Stimulated activated CD8-positive, alpha-beta memory T cell treated with anti-CD3 and anti-CD28 coated beads, Interleukin-12 subunit alpha, Interleukin-12 subunit beta, amount 100 ng/mL, for 4 hours (primary cell): Measurements from ENCODE around the gene ADGRA3.

Experiments used
- DNase-seq: peaks from one replicate; pipeline ENCODE4 v3.0.0-alpha.2; 2020; ENCODE audit warnings: low read depth

ADGRA3 gene, protein sequence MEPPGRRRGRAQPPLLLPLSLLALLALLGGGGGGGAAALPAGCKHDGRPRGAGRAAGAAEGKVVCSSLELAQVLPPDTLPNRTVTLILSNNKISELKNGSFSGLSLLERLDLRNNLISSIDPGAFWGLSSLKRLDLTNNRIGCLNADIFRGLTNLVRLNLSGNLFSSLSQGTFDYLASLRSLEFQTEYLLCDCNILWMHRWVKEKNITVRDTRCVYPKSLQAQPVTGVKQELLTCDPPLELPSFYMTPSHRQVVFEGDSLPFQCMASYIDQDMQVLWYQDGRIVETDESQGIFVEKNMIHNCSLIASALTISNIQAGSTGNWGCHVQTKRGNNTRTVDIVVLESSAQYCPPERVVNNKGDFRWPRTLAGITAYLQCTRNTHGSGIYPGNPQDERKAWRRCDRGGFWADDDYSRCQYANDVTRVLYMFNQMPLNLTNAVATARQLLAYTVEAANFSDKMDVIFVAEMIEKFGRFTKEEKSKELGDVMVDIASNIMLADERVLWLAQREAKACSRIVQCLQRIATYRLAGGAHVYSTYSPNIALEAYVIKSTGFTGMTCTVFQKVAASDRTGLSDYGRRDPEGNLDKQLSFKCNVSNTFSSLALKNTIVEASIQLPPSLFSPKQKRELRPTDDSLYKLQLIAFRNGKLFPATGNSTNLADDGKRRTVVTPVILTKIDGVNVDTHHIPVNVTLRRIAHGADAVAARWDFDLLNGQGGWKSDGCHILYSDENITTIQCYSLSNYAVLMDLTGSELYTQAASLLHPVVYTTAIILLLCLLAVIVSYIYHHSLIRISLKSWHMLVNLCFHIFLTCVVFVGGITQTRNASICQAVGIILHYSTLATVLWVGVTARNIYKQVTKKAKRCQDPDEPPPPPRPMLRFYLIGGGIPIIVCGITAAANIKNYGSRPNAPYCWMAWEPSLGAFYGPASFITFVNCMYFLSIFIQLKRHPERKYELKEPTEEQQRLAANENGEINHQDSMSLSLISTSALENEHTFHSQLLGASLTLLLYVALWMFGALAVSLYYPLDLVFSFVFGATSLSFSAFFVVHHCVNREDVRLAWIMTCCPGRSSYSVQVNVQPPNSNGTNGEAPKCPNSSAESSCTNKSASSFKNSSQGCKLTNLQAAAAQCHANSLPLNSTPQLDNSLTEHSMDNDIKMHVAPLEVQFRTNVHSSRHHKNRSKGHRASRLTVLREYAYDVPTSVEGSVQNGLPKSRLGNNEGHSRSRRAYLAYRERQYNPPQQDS (N-terminal part only)

DNA sequence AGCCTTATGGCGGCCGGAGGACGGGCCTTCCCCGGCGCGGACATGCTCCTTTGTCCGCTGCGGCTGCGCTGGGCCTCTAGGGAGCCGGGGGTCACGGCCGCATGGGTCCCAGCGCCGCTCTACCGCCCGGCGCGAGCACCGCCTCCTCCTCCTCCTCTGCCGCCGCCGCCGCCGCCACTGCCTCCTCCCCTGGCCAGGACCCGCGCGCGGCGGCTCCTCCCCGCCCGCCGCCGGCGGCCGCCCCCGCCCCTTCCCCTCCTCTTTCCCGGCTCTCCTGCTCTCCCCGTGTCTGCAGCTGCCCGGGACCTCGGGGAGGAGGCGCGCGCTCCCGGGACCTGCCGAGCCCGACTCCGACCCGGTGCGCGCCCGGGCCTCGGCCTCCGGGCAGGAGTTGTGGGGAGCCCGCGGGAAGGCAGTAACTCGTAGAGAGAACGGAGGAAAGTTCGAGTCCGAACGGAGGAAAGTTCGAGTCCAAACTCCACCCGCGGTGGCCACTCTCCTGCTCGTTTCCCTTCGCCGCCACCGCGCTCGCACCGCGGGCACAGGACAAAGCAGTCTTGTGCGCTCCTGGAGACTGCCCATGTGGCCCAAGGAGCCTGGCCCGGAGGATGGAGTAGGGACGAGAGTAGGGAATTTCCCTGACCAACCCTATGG lies at the start of gene ADGRA3:
Gene ADGRA3 (minus strand): TSS at position 179 of the 654 bp plus-strand sequence. CDS start 282 bp downstream, outside the sequence.
- peak; percentile 4 for DNase-seq

DNA sequence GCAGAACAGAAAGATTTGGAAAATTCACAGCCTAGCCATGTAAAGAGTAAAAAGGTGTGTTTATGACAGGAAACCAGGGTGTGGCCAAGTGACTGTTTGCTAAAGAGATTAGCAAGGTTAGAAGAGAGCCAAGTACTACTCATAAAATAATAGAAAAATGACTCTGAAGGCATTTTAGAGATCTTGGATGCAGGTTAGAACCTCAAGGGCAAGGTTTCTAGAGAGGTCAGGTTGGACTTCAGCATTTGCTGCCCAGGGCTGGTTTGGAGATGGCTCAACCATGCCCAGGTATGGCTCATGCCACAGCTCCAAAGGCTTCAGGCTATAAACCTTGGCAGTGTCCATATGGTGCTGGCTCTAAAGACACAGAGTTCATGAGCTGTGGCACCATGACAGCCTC lies 40.6 kb upstream of the ADGRA3 start:
- no peak for DNase-seq

DNA sequence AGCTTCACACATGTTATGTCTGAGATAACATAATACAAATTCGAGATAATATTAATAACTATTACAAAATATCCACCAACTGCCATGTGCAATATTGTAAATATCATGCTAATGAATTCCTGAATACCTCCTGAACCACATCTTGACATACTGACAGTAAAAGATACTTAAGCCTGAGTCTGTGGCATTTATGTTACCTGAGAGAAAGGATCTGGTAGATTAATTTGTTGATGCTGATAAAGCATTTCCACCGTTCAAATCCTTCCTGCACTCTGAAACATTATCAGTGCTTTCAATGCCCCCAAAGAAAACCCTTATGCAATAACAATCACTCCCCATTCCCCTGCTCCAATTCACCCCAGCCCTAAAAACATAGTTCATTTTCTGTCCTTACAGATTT lies 38.8 kb upstream of the ADGRA3 start:
- DNase-seq, result no peak

DNA sequence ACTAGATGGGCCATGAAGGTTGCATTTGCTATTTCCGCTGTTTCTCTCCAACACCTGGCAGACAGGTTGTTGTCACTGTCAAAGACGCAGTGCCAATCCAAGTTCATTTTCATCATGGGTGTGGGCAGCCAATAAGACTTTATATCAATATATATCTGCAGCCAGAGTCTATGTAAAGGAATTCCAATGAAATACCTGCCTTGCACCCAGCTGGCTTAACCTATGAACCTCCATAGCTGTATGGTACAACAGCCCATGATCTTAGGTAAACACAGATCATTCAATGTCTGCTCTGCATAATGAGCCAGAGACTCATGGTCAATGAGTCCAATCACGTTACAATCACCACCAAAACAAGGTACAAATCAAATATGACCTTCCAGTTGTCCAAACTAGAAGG lies 37.7 kb upstream of the ADGRA3 start:
- DNase-seq, result no peak

DNA sequence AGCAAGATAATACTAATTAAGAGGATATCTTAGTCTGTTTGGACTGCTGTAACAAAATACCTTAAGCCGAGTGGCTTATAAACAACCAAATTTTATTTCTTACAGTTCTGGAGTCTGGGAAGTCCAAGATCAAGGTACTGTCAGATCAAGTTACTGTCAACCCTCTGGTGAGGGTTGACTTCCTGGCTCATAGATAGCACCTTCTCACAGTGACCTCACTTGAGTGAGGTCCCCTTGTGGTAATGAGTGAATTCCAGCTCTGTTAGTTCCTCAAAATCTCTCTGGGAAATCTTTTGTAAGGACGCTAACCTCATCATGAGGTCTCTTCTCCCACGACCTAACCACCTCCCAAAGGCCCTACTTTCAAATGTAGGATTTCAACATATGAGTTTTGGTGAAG lies 36.9 kb upstream of the ADGRA3 start:
- DNase-seq, result no peak

DNA sequence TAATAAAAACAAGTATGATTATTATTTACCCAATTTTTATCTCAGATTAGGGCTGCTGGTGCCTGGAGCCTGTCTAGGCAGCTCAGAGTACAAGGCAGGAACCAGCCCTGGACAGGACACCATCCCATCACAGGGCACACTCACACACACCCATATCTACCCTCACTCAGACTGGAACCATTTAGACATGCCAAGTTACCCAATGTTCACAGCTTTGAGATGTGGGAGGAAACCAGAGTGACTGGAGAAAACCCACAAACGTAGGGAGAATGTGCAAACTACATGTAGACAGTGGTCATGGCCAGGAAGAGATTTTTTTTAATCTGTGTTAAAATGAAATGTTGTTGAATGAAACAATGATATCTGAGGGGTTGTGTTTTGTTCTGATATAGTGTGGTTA lies 35.7 kb upstream of the ADGRA3 start:
- DNase-seq, result no peak

DNA sequence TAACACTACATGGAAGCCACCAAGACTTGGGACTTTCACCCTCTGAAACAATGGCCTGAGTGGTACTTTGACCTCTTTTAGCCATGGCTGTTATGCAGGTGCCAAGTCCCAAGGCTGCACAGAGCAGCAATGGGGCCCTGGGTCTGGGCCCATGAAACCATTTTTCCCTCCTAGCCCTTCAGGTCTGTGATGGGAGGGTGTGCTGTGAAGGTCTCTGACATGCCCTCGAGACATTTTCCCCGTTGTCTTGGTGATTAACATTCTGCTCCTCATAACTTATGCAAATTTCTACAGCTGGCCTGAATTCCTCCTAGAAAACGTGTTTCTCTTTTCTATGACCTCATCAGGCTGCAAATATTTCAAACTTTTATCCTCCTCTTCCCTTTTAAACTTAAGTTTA lies 30.4 kb upstream of the ADGRA3 start:
- DNase-seq, result no peak

DNA sequence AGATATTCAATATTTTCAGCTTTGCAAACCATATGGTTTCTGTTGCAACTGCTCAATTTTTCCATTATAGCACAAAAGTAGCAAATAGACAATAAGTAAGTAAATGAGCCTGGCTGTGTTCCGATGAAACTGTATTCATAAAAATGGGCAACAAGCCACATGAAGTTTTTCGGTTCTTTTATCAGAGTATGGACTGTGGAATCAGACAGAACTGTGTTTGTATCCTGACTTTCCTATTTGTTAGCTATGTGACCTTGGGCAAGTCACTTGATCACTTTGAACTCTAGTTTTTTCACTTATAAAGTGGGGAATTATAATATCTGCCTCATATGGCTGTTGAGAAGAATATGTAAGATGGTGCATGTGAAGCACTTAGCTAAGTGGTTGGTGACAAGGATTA lies 23.4 kb upstream of the ADGRA3 start:
- DNase-seq, result no peak

DNA sequence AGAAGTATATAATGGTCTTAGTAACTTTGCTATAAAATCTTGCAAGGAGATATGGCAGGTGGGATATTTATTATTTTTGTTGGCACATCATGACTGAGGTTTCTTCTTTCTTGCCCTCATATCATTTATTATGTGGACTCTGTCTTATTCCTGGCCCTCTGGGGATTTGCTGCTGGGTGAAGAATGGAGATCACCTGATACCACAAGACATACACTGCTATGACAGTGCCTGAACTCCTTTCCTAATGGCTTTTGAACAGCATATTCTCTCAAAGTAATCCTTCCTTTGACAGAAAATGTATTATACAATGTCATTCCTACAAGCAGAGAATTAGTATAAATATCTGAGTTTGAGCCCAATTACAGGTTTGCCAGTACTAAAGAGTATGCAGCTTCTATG lies 22.0 kb upstream of the ADGRA3 start:
- DNase-seq, result no peak

DNA sequence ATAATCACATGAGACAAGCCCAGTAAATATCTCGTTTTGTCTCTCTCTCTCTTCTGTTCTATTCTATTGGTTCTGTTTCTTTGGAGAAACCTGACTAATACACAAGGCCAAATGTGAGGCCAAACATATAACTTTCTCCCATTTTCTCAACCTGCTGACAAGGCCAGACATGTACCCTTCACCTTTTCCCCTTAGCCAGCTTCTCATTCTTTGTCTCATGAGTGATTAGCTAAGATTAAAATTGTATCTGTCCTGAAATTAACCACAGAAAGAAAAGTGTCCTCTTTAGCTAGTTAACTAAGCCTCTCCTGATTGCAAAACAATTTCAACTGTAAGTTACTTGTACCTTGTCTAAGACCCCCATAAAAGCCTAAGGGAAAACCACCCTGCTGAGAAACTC lies 18.5 kb upstream of the ADGRA3 start:
- no peak for DNase-seq

DNA sequence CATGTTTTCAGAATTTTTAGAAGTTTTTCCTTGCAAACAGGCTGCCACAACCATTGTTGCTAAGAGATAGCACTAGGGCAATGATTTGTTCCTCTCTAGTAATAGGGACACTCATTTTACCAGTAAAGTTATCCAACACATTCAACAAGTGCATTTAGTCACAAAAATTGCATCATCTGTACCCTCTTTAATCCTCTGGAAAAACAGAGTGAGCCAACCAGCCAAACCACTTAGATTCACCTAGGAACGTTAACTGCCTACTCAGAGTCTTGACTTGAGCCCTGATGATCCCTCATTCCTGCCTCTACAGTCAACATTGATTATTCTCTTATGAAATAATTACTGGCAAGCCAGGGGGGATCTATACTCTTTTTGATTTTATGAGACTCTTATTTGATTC lies 17.0 kb upstream of the ADGRA3 start:
- DNase-seq, result no peak

DNA sequence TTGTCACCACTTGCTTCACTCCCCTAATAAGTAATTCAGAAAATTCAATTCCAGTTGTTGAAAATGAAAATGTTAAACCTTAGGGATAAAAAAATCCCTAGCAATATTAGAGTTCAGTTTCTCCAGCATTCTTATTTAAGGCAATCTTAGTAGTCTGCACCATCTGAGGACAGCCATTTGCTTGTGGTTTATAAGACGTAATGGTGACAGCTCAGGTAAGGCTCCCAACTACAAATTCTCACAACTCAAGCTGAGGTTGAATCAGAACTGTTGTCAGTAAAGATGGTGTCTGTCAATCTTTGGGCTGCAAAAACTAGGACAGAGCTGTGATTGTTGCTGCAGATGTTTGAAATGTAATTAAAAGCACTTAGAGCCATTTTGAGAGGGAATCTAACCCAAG lies 16.3 kb upstream of the ADGRA3 start:
- no peak for DNase-seq

DNA sequence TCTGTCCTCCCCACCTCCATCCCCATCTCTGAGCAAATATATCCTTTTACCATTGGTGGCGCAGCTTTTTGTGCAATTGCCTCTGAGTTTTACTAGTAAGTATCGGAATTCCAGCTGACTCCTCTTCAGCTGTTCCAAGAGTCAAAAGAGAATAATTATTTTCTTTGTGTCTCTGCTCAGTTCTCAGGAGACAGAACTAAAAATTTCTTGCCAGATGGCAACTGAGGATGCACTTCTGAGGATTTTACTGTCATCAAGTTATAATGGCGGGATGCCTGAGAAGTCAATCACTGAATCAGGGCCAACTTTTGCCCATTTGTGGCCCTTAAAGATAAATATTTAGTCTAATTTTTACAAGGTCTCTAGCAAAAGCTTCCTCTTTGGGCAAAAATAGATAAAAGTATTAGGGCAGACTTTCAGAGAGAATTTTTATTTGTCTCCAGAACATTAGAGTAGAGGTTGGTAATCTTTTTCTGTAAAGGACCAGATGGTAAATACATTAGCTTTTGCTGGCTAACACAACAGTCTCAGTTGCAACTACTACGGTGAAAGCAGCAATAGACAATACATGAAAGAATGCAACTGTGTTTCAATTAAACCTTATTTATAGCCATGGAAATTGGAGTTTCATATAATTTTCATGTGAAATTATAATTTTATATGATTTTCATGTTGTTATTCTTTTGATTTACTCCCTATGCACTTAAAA lies 15.6 kb upstream of the ADGRA3 start:
- DNase-seq, result no peak

DNA sequence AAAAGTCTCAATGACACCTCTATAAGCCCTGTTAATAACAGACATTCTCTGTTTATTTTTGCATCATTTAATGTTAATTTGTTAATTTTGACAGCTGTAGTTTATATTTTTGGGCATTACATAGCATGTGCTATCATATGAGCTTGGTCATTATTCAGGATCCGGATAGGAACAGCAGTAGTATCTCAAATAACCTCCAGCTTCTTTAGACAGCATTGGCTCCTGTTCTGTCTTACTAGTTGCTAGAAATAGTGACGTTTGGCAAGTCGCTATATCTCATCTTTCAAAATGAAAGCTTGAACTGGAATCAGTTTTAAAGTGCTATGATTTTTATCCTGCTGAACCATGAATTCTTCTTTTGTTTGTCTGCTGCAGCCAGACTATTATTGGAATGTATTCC lies 9.0 kb upstream of the ADGRA3 start:
- no peak for DNase-seq

DNA sequence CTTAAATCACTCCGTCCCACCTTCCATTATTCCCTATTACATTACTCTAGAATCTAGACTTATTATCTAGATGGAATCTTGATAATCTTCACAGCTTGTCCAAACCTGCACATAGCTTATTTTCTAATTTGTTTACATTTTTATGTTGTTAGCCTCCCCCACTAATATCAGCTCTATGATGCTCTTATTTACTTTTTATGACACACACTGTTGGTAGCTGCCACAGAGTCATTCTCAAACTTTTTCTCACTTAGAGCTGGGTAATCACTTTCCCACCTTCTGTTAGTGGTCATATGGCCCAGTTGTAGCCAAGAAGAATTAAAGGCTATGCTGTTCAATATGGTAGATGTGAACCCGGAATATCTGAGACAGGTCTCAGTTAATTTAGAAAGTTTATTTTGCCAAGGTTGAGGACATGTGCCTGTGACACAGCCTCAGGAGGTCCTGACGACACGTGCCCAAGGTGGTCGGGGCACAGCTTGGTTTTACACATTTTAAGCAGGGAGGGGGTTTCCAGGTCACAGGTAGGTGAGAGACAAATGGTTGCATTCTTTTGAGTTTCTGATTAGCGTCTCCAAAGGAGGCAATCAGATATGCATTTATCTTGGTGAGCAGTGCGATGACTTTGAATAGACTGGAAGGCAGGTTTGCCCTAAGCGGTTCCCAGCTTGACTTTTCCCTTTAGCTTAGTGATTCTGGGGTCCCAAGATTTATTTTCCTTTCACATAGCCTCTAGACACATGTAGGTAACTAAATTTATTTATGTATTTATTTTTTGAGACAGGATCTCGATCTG lies 7.0 kb upstream of the ADGRA3 start:
- DNase-seq, result no peak

DNA sequence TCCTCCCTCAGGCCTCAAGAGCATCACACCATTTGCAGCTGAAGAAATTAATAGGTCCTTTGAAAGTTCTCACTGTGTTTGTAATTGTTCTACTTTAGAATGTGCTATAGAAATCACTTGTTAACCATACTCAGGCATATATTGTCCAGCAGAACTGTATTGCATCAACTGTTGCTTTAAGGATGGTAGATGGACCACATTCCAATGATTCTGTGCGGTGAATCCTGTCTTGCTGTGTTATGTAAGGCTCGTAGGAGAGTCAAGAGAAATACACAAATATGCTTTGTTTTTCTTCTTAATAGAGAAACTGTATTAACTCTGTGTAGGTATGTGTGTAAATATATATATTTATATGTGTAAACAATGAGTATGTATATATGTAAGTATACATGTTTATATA lies 6.3 kb upstream of the ADGRA3 start:
- DNase-seq, result no peak

DNA sequence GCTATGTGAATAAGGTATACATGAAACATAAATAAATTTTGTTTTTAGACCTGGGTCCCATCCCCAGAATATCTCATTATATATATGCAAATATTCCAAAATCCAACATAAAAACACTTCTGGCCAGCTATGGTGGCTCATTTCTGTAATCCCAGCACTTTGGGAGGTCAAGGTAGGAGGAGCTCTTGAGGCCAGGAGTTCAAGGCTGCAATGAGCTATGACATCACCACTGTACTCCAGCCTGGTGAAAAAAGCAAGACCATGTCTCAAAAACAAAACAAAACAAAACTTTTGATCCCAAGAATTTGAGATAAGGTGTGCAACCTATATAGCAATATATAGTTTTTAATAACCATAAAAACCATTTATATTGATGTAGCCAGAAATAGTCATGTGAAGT lies 5.4 kb upstream of the ADGRA3 start:
- DNase-seq, result no peak

DNA sequence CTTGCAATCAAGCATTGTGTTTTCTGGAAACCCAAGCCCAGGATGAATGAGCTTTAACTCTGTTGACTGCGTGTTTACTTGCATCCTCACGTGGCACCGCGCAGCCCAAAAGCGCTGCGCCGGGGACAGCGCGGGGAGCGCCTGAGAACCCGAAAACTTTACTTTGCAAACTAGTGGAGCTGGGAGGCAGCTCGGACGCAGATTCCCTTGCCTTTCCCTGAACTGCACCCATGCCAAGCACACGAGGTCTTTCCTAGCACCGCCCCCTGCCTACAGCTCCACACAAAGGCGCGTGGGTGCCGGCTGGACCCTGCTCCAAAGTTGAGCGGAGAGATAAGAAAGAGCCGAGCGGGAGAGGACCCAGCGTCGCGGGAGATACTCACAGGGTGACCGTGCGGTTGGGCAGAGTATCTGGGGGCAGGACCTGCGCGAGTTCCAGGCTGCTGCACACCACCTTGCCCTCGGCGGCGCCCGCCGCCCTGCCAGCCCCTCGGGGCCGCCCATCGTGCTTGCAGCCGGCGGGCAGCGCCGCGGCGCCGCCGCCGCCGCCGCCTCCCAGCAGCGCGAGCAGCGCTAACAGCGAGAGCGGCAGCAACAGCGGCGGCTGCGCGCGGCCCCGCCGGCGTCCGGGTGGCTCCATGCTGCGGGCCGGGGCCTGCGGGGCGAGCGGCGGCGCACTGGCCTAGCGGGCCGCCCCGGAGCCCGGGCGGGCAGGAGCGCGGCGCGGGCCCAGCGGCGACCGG lies 550 bp downstream of the ADGRA3 start:
- peak; percentile 4 for DNase-seq

DNA sequence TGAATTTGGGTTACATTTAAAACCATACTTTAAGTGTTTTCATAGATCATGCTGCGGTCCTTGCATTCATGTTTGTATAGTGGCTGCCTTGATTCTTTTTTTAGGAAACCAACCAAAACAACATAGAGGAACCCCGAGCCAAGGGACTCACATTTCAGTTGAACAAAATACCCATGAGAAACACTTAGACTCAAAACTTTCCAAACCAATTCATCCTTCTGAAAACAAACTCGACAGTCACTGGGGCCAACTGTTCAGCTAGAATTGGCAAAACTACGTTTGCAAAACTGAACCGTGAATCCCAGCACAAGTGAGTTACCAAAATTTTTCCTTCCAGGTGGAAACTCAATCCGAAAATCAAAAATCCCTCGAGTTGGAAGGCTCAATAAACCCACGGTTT lies 1.4 kb downstream of the ADGRA3 start:
- DNase-seq, result no peak

DNA sequence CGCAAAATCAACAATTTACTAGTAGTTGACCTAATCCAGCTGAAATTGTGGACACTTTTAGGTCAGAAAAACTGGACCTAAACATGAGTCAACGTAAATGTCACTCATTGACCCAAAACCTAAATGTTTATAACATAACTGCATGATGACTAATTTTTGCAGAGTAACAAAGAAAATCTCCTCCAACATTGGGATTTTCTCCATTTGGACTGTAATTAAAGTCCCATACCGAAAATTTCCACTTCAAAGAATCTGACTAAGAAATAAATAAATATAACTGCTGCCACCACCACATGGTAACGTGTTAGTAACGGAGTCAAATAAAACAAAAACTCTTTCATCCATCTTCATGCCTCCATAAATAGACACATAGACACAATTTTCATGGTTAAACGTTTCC lies 1.9 kb downstream of the ADGRA3 start:
- DNase-seq, result no peak
